Stimulated activated naive CD8-positive, alpha-beta T cell treated with anti-CD3 and anti-CD28 coated beads, Interleukin-15, amount 100 ng/mL, for 72 hours (primary cell): ENCODE data around the gene ARHGAP11A.

Source experiments
- ATAC-seq: fragments of 150-1000 bp; cut with Tn5 transposase; 2 replicates; pipeline ENCODE4 v1.10.0; 2021; ENCODE audit warnings: mild to moderate bottlenecking, moderate library complexity
- DNase-seq, 2 donors: peaks; one replicate each; pipeline ENCODE4 v3.0.0; 2021 to 2022
- H3K27ac Mint-ChIP-seq, 2 donors: one replicate each; pipeline ENCODE4 v1.8.0; 2022; ENCODE audit warnings: mild to moderate bottlenecking in 2 of 2, mixed read lengths in 2 of 2, moderate library complexity in 2 of 2
- H3K27me3 Mint-ChIP-seq: one replicate; pipeline ENCODE4 v1.8.0; 2022; ENCODE audit warnings: mixed read lengths
- H3K4me1 Mint-ChIP-seq: one replicate; pipeline ENCODE4 v1.8.0; 2022; ENCODE audit warnings: mild to moderate bottlenecking, mixed read lengths
- H3K4me3 Mint-ChIP-seq, 2 donors: one replicate each; pipeline ENCODE4 v1.8.0; 2022; ENCODE audit warnings: mild to moderate bottlenecking in 2 of 2, mixed read lengths in 2 of 2, moderate library complexity in 1 of 2
- H3K9me3 Mint-ChIP-seq, 2 donors: one replicate each; pipeline ENCODE4 v1.8.0; 2022; ENCODE audit warnings: mixed read lengths in 2 of 2

ARHGAP11A gene

DNA sequence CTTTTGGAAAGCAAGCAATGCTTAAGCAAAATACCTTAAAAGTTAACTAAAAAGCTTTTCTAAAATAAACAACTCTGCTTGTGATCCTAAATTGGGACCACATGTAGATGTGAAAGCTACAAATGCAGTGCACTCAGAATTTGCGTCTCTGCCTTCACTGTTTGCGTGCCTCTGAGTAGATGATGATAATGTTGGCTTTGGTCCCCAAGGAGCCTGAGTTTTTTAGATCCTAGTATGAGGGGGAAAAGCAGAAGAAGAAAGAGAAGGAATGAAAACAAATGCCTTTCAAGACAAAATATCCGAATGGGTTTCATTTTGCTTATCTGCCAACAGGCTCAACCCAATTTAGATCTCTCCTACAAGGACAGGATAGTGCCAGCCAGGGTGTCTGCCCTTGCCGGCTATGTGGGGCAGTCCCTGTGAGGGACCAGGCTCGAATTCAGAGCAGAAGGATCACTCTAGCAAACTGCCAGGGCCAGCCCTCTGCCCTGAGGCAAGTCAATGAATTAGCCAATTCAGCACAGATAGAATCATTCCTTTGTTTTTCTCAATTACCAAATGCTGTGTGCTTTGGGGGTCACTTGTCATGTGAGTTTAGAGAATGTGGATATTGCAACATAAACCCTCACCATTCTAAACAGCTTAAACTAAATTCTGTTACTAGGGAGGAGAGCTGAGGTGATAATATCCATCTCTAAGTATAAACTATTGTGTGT, 54.8 kb downstream of the ARHGAP11A start:
- Mint-ChIP-seq H3K27me3 (no peaks in the 10 kb centered on the region), H3K9me3 (no peaks in the 10 kb centered on the region), H3K4me3 (no peak overlapping the region), H3K27ac (no peak overlapping the region), H3K4me1 (no peaks in the 10 kb centered on the region)
- no peak for ATAC-seq
- DNase-seq, result no peak

DNA sequence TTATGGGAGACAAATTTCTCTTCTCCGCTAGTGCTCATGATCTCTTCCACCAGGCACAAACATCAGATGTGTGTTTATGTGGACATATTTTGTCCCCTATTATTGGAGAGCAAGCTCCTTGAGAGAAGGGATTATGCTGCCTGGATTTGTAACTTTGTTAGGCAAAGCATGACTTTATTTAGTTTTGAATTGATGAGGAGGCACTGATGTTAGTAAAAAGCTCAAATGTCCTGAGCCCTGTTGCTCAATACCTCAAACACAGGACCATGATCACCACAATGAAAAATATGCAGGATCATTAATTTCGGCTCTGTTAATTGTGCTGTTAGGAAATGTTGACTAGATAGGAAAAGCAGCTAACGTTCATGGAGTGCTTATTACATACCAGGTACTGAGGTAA, 55.3 kb downstream of the ARHGAP11A start:
- H3K4me1 Mint-ChIP-seq, result no peaks in the 10 kb centered on the region
- ATAC-seq (no peak), DNase-seq (no peak)
- H3K9me3 Mint-ChIP-seq, result no peaks in the 10 kb centered on the region
- no peak overlapping the region for H3K4me3 Mint-ChIP-seq
- no peak overlapping the region for H3K27ac Mint-ChIP-seq
- H3K27me3 Mint-ChIP-seq, result no peaks in the 10 kb centered on the region

GRCh38 chr15:32671339-32672325, 56.3 kb downstream of the ARHGAP11A start:
- DNase-seq (no peak), ATAC-seq (no peak)
- Mint-ChIP-seq H3K27ac (no peak overlapping the region), H3K4me3 (no peak overlapping the region), H3K4me1 (no peaks in the 10 kb centered on the region), H3K9me3 (no peaks in the 10 kb centered on the region), H3K27me3 (no peaks in the 10 kb centered on the region)

DNA sequence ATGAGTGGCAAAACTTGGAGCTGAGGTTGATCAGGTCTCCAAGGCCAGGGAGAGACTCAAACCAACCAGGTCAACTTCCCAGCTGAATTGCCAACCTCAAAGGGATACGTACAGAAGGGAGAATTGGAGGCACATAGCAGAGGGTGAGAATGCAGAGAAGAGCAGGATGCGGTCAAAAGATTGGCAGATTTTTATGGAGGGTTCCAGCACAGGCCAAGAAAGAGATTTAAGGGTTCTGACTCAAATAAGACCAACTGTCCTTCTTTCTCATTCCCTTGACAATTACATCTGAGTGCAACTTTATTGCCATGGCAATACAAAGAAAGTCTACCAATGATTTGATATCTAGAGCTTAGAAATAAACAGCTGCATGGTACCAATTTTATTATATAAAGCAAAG, 59.4 kb downstream of the ARHGAP11A start:
- Mint-ChIP-seq H3K4me3 (no peak overlapping the region), H3K9me3 (no peaks in the 10 kb centered on the region), H3K27ac (no peak overlapping the region)

DNA sequence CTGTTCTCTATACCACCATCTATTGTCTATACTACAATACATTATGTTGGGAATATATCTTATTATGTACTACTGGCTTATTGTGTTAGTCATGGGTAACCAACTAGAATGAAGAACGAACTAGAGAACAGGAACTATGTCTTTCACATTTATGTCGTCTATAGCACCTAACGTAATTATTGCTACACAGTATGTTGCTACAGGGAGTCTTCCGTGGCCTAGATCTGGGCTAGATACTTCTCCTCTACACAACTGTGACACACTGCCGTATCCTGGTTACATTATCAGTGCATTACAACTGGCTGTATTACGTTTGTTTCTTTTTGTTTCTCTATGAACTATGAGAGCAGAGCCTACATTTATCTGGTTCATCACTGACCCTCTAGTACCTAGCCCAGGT, 60.2 kb downstream of the ARHGAP11A start:
- no peaks in the 10 kb centered on the region for H3K4me1 Mint-ChIP-seq
- H3K27ac Mint-ChIP-seq, result no peak overlapping the region
- H3K9me3 Mint-ChIP-seq, result no peaks in the 10 kb centered on the region
- H3K27me3 Mint-ChIP-seq, result peaks cover 7% of the 10 kb centered on the region
- DNase-seq (no peak), ATAC-seq (no peak)
- H3K4me3 Mint-ChIP-seq, result no peak overlapping the region

More for the DNA sequence above, 59.4 kb downstream of the ARHGAP11A start:
- Mint-ChIP-seq H3K4me1 (no peaks in the 10 kb centered on the region), H3K27me3 (peaks cover 7% of the 10 kb centered on the region)
- DNase-seq (no peak), ATAC-seq (no peak)

DNA sequence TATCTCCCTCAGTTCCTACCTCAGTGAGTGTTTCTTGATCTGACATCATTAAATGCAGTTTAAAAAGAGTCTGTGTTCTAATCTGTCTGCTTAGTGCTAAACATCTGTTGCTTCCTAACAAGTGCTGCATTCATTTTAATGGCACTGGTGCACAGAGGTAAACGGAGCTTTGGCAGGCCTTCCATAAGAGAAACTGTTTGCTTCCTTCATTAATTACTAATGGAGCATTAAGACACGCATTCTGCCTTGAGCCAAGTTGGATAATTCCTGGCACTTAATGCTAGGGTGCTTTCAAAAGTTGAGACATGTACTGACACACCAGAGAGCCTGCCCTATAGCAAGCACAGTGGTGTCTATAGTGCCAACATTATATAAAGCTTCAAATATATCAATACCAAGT, 60.9 kb downstream of the ARHGAP11A start:
- Mint-ChIP-seq H3K27ac (no peak overlapping the region), H3K4me1 (no peaks in the 10 kb centered on the region), H3K4me3 (no peak overlapping the region), H3K9me3 (no peaks in the 10 kb centered on the region), H3K27me3 (peaks cover 7% of the 10 kb centered on the region)
- ATAC-seq, result no peak
- no peak for DNase-seq

DNA sequence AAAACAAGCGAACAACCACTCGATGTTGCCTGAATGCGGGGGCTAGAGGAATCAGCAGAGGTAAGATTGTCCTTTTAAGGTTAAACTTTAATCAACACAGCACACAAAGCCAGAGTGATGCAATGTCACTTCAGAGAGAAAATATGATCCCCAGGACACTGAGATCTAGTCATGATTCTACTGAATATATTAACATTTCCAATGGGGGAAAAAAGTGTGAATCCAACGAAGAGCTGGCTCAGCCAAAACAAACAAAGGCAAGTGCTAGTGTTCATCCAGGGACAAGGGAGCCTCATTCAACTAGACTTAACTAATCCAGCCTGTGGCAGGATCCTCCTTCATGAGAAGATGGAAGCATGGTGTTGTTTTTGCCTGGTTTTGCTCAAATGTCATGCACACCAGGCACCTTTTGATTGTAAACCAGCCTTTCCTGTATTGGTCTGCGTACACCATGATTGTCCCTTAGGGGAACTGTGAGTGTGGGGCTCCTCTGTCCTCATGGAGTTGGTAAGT, 62.0 kb downstream of the ARHGAP11A start:
- DNase-seq (no peak), ATAC-seq (no peak)
- no peaks in the 10 kb centered on the region for H3K4me1 Mint-ChIP-seq

GRCh38 chr15:32679298-32679690, 64.0 kb downstream of the ARHGAP11A start:
- no peak overlapping the region for H3K27ac Mint-ChIP-seq
- no peak overlapping the region for H3K4me3 Mint-ChIP-seq
- no peak for DNase-seq
- peaks cover 10% of the 10 kb centered on the region for H3K4me1 Mint-ChIP-seq
- ATAC-seq, result no peak
- H3K27me3 Mint-ChIP-seq, result peaks cover 7% of the 10 kb centered on the region
- H3K9me3 Mint-ChIP-seq, result no peaks in the 10 kb centered on the region

More for the DNA sequence above, 62.0 kb downstream of the ARHGAP11A start:
- Mint-ChIP-seq H3K9me3 (no peaks in the 10 kb centered on the region), H3K27me3 (peaks cover 7% of the 10 kb centered on the region), H3K27ac (no peak overlapping the region), H3K4me3 (no peak overlapping the region)

- Mint-ChIP-seq H3K9me3 (no peaks in the 10 kb centered on the region), H3K27me3 (peaks cover 9% of the 10 kb centered on the region), H3K4me3 (no peak overlapping the region), H3K27ac (no peak overlapping the region), H3K4me1 (peaks cover 12% of the 10 kb centered on the region)
- DNase-seq, result no peak
- ATAC-seq, result no peak
Observed at GRCh38 chr15:32682569-32682968, 67.3 kb downstream of the ARHGAP11A start.

DNA sequence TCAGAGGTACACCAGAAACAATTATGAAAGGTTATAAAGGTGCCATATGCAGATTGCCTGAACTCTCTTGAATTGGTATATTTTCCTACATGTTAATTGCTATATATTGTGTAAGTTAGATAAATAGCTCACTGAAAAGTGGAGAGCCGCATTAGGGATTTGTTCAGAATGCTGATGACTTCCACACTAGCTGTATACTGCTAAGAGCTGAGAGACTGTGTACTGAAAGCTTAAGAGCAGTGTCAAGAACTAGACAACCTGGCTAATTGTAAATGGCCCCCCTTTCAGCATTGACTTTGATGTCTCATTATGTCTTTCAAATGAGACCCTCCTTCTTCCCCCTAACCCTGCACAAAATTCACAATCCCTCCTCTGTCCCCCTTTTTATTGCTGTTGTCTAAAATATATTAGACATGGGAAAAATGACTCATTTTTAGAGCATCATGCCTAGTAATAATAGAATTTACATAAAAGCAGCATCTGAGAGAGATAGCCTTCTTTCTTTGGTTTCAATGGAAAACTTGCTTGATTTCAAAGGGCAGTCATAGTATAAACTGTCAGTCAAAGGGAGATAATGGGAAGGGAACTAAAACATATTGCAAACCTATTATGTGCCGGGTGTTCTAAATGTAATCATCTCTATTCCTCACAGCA, 67.8 kb downstream of the ARHGAP11A start:
- H3K4me1 Mint-ChIP-seq, result peaks cover 12% of the 10 kb centered on the region
- no peaks in the 10 kb centered on the region for H3K9me3 Mint-ChIP-seq
- no peak overlapping the region for H3K4me3 Mint-ChIP-seq
- H3K27ac Mint-ChIP-seq, result no peak overlapping the region
- ATAC-seq (no peak), DNase-seq (no peak)
- peaks cover 8% of the 10 kb centered on the region for H3K27me3 Mint-ChIP-seq

DNA sequence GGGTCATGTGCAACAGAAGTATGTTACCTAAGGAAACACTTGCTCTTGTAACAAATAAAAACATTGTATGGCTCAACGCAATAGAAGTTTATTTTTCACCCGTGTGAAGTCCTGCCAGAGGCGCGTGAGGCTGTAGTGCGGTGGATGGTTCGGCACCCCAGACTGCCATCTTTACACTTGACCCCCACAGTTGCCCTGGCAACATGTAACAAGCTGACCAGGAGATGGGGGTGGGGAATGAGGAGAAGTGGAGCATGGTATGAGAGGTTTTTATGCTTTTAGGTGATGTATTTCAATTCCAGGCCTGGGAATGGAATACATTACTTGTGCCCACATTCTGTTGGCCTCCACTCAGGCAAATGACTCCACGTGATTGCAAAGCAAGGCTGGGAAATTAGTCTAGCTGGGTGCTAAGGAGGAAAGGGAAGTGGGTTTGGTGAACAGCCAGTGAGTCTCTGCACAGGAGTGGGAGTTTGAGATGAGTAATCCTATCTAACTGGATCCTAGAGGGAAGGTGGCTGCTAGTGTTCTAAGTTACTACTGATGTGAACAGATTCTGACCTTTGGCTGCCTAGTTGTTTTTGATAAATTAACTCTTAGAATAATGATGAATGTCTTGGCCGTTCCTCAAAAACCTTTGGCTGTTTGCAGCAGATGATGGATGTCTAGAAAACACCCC, 68.7 kb downstream of the ARHGAP11A start:
- Mint-ChIP-seq H3K4me3 (no peak overlapping the region), H3K9me3 (no peaks in the 10 kb centered on the region), H3K27ac (no peak overlapping the region), H3K4me1 (peaks cover 12% of the 10 kb centered on the region), H3K27me3 (peaks cover 8% of the 10 kb centered on the region)
- DNase-seq (no peak), ATAC-seq (peak; percentile 56)

DNA sequence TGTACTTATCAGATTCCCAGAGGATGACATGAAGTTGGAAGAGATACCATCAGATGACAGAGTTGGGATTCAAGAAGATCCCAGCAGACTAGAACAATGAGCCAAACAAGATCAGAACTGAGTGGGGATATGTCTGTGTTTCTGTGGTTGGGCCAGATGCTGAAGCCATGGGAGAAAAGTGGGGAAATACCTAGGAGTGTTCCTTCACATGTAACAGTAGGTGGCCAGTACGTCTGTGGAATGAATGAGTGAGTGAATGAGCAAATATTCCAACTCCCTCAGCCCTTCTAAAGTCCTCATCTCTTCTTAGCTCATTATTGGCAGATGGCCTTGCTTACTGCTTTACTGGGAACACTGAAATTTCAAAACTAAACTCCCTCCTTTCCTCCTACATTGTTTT, 70.3 kb downstream of the ARHGAP11A start:
- ATAC-seq (no peak), DNase-seq (no peak)
- no peak overlapping the region for H3K27ac Mint-ChIP-seq
- no peaks in the 10 kb centered on the region for H3K9me3 Mint-ChIP-seq
- H3K4me1 Mint-ChIP-seq, result peaks cover 12% of the 10 kb centered on the region
- no peak overlapping the region for H3K4me3 Mint-ChIP-seq
- H3K27me3 Mint-ChIP-seq, result peaks cover 8% of the 10 kb centered on the region

GRCh38 chr15:32687556-32687955, 72.3 kb downstream of the ARHGAP11A start:
- Mint-ChIP-seq H3K9me3 (no peaks in the 10 kb centered on the region), H3K4me3 (no peak overlapping the region), H3K27me3 (peaks cover 8% of the 10 kb centered on the region), H3K4me1 (peaks cover 12% of the 10 kb centered on the region), H3K27ac (no peak overlapping the region)
- ATAC-seq, result no peak
- DNase-seq, result no peak

DNA sequence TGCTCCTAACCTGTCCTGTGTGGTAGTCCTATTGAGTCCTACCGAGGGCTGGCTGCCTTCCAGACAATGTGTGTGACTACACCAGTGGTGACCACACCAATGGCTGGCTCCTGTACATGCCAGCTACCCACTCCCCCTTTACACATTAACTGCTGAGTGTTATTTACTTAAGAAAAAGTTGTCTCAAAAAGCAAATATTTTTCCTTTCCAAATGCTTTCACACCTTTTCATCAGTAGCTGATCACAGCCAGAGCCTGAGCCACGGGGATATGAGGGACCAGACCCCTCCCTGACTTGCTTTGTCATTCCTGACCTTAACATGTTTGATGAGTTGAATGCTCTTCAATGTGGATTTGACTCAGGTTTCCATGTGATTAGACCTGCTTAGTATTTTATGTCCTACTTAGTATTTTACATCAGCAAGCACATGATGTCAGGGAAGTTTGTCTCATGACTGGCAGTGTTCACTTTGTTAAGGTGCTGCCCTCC, 72.9 kb downstream of the ARHGAP11A start:
- no peak for DNase-seq
- H3K4me1 Mint-ChIP-seq, result peaks cover 12% of the 10 kb centered on the region
- no peak overlapping the region for H3K27ac Mint-ChIP-seq
- H3K9me3 Mint-ChIP-seq, result no peaks in the 10 kb centered on the region
- peaks cover 8% of the 10 kb centered on the region for H3K27me3 Mint-ChIP-seq
- no peak for ATAC-seq
- H3K4me3 Mint-ChIP-seq, result no peak overlapping the region
